SW 1271 (cell line): ENCODE data around the gene PAEP.
A peak's percentile ranks its signal among the peaks of the same experiment; 100 is the strongest.

Experiments
- DNase-seq, 2 experiments: peaks; one replicate each; lab custom pipeline; 2025; lab: John Stamatoyannopoulos, UW

Gene PAEP

DNA sequence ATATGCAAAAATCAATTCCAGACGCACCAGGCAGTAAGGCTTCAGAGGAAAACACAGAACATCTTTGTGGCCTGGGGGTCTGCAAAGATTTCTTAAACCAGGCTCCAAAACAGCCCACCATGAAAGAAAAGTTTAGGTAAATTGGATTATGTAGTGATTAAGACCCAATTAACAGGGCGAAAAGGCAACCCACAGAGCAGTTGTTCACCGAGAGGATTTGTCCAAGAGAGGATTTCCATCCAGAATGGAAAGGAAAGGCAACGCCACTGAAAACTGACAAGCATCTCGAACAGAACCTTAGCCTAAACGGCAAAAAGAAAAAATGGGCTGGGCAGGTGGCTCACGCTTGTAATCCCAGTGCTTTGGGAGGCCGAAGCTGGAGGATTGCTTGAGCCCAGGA, 40.4 kb downstream of the PAEP start:
- DNase-seq: no peak

DNA sequence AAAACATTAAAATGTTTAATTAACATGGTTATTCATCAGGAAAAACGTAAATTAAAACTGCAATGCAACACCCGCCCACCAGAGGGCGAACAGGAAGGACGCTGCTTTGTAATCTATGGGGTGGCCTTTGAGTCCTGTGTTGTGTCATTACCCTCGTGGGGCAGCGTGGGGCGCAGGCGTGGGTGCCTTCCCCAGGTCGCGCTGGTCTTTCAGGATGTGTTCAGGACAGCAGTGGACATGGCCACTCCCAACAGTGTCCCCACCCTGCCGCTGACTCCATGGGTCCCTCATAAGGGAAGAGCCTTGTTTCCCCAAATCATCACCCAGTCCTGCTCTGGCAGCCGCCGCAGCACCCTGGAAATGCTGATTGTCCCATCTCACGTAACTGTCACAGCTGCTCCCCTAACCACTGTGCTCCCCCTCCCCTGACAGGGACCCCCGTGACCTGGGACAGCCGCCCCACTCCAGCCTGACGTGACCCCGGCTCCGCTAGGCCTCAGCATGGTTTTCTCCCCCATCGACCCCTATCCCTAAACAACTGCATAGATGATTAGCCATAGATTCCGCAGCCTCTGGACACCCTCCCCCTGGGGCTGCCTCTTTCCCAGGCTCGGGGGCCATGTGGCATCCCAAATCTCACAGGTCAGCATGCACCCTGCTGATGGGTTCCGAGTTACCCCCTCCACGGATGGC, 41.4 kb downstream of the PAEP start:
- DNase-seq: peak in 1 of 2 experiments; percentile 34

DNA sequence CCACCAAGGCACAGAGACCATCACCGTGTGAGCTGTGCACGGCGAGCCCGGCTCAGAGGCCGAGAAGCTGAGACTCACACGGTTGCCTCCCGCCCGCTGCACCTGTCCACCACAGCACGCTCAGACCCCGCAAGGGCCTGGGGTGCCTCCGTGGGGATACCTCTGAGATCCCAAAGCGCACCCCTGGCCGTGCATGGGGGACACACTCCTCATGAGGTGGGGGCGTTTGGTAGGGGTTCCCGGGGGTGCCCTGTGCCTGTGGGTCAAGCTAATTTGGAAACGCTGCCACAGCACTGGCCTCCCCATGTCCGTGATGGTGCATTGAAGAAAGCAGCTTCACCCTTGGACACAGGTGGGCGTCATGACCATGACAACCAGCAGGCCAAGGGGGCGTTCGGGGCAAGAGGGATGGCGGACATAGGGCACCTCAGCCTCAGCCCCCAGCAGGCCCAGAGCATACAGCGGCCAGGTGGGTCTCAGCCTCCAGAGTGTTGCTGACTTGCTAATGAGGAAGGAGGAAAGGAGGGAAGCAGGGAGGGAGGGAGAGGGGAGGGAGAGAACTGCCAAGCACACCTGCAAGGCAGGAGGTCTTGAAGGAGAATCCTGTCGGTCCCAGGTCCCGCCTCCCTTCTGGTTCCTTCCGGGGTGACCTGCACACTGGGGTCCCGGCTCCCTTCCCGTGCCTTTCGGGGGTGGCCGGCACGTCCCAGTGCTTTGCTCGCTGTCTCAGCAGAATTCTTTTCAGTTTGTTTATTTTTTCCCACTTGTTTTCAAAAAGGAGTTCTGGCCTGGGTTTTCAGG, 43.1 kb downstream of the PAEP start:
- no peak for DNase-seq

DNA sequence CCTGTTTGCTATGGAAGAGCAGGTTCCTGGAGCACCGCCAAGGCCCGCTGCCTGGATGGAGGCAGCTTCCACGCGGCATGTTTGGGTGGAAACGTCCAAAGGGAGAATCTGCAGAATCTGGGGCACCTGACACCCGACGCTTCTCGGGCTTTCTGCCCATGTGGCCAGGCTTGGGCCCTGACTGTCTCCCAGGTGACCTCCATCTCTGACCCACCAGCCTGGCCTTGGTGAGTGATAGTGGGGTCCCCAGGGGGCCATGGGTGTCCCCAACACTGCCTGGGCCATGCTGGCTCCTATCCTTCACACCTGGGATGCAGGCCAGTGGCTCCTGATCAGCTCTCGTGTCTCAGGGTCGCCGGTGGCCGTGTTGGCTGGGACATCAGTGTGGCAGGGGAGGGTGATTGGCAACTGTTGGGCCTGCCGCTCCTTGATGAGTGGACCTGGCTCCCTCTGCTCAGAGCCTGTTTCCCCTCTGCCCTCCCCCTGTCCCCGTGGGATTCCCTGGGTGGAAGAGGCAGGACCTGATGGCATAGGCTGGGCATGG, 43.8 kb downstream of the PAEP start:
- no peak for DNase-seq

DNA sequence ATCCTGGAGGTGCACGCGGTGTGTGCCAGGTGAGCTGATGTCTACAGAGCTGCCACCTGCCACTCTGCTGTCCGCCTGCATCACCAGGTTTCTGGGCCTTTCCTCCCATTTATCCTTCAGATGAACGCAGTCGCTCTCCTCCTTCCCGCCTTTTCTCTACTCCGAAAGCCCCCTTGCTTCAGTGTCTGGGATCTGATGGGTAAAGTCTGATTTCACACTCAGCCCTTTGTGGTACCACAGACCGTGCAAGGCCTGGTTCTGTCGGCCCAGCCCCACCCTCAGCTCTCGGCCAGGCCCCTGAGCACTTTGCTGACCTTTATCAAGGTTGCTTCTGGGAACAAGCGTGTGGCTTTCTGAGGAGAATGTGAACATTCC, 45.3 kb downstream of the PAEP start:
- DNase-seq: no peak

DNA sequence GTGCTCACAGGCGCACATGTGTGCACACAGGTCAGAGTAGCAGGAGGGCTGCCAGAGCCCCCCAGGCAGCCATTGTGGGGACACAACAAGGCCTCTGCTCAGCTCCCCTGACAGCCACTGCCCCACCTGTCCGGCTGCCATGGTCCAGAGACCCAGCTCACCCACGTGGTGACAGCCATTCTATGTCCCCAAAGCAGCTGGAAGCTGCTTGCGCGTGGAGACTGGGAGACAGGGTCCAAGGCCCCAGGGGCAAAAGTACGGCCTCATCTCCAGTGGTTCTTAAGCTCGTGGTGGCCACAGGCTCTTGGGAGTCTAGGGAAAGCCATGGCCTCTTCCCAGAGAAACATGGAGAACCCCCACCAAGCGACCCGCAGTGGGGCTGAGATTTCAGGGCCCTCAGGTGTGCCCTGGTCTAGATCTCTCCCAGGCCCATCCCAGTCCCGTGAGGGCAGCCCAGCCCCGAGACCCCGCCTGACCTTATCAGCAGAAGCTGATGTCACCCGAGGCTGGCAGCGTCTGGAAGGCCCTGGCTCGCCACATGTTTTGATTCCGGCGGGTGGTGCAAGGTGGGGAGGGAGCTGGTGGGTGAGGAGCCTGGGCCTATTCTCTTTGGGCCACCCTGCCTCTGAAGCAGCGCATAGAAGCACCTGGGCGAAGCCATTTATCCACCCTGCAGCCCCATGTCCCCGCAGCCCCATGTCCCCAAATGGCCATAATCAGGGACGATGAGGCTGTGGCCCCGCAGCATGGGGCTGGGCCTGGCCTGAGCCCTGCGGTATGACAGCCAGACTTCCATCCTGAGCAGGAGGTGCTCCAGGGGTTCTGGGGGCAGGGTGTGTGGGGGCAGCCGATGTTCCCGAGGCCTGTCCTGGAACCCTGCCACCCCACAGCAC, 46.1 kb downstream of the PAEP start:
- no peak for DNase-seq

DNA sequence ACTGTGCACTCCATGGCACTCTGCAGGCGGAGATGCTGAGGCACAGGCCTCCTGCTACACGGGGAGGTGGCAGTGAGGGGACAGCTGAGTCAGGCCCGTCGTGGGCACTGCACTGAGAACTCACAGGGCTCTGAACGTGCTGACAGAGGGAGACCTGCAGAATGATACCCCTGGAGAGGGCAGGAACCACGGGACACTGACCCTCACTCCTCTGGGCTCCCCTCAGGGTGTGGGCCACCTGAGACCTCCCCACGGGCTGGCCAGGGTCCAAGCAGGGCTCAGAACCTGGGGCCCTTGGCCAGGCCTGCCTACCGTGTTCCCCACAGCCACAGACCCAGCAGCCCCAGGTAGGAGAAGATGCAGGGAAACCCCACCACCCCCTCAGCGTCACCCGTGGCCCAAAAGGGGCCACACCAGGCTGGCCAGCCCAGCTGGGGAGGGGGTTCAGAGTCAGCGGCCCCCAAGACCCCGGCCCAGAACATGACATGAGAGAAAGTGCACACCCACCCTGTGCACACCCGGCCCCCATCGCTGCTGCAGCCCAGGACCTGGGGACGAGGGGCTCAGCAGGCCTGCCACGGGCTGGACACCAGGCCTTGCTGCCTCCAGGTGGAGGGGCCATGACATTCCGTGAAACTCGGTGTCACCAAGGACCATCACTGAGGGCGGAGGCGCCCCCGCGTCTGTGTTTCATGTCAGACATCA, 46.9 kb downstream of the PAEP start:
- no peak for DNase-seq

DNA sequence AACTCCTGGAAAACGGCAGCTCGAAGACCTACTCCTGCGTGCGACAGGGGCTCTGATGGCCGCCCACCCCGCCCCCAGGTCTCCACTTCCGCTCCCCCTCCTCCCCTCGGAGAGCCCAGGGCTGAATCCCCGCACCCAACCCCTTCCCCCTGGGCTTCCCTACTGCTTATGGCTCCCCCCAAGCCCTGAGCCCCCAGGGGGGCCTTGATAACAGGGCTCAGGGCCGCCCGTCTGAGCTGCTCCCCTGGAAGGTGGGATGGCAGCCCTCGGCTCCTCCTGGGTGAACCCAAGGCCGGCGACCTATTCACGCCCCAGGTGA, 47.4 kb downstream of the PAEP start:
- DNase-seq: no peak

DNA sequence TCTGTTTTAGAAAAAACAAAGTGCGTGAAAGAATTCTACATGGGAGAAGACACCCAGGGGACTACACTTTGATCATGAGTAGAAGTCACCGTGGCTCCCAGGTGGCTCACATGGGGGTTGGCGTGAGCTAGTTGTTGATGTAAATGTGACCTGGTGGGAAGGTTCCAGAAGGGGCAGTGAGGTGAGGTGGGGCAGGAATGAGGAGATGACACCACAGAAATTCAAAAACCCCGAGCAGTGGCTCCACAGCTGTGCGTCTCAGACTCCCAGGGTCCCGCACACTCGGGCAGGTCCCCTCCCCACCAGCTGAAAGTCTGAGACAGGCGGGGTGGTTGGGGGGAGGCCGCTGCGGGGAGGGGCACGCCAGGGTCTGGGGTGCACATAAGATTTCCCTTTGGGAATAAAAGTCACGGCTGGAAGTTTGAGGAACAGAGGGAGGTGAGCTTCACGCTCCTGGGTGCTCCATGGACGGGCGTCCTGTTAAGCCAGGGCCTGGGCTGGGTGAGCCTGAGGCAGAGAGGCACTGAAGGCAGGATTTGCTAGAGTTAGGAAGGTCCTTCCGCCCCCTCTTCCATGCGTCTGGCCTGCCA, 47.9 kb downstream of the PAEP start:
- DNase-seq: no peak

DNA sequence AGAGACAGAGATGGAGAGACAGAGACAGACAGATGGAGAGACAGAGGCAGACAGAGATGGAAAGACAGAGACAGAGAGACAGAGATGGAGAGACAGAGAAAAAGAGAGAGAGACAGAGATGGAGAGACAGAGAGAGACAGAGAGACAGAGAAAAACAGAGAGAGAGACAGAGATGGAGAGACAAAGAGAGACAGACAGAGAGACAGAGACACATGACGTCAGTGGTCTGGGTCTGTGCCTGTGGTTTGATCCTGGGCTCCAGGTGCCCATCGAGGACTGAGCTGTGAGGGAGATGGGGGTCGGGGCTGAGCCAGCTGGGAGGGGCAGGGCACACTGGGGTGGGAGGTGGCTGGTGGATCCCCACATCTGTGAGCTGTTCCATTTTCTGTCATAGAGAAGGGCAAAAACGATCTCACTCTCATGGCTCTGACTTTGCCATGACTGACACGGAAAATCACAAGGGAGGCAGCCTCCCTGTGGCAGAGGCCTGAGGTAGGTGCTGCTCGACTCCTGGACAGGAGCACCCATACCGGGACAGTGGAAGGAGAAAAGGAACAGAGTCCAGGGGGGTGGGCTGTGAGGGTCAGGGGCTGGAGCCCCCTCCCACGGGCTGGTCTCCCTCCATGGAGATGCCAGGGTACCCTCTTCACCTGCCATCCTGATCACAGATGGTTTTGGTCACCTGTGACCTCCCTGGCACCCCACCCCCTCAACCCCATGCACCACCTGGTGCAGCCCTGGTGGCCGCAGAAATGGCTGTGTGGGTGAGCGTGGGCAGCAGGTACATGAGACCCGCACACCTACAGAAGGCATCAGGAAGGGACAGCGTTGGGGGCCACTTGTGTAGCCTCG, 49.0 kb downstream of the PAEP start:
- DNase-seq: no peak

DNA sequence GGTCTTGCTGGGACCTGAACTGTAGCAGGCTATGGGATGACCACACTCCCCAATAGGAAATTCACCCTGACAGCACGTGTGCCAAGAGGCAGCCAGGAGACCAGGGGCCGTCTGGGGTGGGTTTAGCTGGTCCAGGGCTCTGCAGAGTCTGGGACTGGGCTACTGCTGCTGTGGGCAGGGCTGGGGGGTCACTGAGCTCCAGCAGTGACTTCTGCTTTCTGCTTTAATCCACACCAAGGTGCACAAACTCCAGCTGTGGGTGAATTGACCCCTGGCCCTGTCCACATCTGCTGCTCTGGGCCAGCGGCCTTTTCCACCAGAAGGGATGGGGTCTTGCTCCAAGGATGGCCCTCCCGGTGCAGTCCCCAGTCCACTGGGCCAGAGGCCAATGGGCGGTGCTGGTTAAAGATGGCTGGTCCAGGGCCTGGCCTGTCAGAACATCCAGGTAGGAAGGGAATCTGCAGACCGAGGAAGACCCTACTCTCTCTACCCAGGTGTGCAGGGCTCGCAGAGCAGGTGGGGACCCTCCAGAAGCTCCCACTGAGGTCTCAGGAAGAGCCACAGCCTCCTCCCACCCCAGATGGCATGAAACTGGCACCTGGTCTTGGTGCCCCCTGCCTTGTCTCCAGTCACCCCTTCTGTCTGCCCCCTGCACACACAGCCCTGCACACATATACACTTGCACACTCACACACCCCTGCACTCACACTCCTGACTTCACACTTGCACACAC, 49.8 kb downstream of the PAEP start:
- DNase-seq: no peak

DNA sequence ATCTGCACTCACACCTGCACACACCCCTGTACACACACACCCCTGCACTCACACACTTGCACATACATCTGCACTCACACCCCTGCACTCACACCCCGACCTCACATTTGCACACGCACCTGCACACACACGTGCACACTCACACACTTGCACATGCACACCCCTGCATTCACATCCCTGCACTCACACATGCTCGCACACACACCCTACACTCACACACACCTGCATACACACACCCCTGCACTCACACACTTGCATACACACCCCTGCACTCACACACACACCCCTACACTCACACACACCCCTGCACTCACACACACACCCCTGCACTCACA, 50.3 kb downstream of the PAEP start:
- no peak for DNase-seq

DNA sequence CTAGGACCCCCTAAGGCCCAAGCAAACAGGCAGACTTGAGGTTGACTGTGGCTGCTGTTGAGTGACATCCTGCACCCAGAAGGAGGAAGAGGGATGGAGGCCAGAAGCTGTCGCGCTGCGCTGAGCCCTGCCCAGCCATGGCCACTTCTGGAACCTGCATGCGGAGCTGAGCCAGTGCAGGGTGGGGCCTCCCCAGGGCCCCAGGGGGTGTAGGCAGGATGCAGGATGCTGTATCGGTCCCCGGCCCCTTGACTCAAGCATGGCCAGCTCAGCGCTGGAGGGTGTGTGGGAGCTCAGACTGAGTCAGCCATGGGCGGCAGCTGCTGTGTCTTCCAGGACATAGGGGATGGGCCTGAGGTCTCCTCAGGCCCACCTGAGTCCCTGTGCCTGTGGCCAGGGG, 50.9 kb downstream of the PAEP start:
- DNase-seq: no peak

DNA sequence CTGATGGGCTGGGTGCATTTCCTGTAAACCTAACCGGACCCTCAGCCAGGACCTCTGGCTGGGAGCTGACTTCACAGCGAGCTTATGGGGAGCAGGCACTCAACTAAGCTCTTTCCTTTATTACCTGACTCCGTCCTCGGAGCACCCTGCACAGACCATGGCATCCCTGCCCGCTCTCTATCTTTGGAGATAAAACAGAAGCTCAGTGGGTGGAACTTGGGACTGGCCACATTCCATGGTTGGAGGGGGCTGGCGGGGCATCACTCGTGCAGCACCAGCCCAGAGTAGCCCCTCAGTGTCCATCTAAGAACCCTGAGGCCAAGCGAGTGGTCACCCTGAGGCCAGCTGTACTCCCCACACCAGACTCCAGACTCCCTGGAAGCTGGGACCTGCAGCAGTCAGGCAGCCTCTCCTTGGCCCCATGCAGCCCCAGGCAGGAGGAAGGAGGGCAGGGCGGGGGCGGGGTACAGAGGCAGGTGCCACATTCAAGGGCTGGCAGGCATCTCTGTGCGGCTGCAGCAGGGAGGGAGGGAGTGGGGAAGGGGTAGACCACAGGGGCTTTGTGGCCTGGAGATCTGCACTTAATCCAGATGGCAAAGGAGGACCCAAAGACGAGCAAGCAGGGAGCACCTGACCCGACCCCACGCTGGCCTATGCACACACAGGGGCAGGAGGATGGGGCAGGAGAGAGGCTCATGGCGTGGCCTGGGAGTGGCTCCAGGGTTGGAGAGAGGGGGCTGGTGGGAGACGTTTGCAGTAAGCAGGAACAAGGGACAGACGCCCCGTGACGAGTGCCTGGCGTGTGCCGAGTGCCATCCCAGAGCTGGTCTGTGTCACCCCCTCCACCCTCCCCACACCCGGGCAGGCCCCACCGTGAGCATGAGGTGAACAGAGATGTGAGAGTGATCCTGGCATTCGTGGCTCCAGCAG, 51.7 kb downstream of the PAEP start:
- DNase-seq: no peak

DNA sequence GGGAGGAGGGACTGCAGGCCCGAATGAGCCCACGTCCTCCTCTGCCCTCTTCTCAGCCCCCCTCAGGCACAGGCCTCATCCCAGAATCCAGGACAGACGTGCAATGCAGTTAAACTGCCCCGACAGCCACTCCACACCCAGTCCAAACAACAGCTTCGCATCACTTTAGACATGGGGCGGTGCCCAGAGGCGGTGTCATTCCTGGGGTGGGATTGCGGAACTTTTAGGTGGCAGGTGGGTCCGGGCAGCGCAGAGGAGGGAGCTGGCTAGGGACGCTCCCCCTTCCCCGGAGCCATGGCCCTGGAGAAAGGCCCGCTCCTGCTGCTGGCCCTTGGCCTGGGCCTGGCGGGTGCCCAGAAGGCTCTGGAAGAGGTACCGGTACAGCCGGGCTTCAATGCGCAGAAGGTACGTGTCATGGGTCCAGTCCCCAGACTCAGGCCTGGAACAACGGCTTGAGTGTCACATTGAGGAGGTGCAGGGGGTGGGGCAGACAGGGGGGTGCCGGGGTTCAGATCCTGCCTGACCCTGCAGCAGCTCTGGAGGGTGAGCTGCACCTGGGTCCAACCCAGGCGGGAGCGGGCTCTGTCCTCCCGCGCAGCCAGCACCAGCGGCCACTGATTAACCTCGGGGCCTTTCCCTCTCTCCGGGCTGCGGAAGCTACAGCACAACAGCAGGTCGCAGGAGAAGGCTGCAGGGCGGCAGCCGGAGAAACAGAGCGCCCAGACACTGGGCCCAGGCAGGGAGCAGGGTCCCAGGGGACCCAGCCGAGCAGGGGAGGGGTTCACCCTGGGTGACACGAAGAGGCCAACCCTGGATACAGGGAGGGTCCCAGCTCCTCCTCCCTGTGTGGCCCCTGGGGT, 52.6 kb downstream of the PAEP start:
- no peak for DNase-seq

DNA sequence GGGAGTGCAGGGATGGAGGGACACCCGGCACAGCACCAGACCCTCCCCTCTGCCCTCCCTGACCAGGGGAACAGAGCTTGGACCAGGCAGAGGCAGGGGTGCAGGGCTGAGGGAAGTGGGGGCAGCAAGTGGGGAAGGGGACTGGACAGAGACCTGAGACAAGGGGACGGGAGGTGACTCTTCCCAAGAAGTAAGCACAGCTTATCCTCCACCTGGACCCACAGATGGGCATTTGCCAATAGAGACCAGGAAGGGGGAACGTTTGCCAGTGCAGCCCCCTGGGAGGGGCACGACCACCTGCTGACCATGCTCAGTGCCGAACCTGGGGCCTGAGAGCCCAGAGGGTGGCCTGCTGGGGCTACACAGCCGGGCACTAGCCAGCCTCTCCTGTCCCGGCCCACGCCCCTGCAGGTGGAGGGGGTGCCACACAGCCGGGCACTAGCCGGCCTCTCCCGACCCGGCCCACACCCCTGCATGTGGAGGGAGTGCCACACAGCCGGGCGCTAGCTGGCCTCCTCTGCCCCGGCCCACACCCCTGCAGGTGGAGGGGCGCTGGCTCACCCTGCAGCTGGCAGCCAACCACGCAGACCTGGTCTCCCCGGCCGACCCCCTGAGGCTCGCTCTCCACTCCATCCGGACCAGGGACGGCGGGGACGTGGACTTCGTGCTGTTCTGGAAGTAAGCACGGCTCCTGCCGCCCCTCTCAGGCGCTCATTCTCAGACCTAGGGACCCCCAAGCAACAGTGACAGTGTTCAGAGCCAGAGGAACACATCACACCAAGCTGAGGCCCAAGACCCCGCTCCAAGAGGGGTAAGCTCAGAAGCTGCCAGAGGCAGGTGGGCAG, 53.5 kb downstream of the PAEP start:
- no peak for DNase-seq
